ENCODE measurements around the gene NAA10. TPM values are rescaled to one million over a fixed set of nuclear protein-coding genes. Genes with fewer than 3 reads are reported as not detected.
A peak's percentile ranks its signal among the peaks of the same experiment; 100 is the strongest.
"Not testable (repeated sequence)": the region's sequence is repeated elsewhere in the genome, so short reads cannot be mapped to it uniquely, and the experiment has no call there.

The NAA10 gene
- polyA plus RNA-seq (2012; ENCODE audit: insufficient read depth, insufficient read length) = 188 TPM

- no peak for DNase-seq (ENCODE audit: low read depth, low spot score)
- H3K4me3 ChIP-seq (ENCODE audit: low read length) = peak within 1 kb of the TSS; percentile 63
Observed at GRCh38 chrX:153934762-153935325, at the start of gene NAA10. Gene NAA10, minus strand, starts transcription at chrX:153935037. Its CDS starts 133 bp downstream, at chrX:153934904.

GRCh38 chrX:153983321-153983801 is 48.5 kb upstream of the NAA10 start:
- DNase-seq (ENCODE audit: low read depth, low spot score) = no peak
- no peak overlapping the region for H3K4me3 ChIP-seq (ENCODE audit: low read length)

GRCh38 chrX:153981771-153982533 is 47.1 kb upstream of the NAA10 start:
- H3K4me3 ChIP-seq (ENCODE audit: low read length) = peak overlapping the region; percentile 25
- DNase-seq (ENCODE audit: low read depth, low spot score) = peak; percentile 92

- DNase-seq (ENCODE audit: low read depth, low spot score) = no peak
- peak overlapping the region; percentile 25 for H3K4me3 ChIP-seq (ENCODE audit: low read length)
Observed at GRCh38 chrX:153981231-153981630, 46.4 kb upstream of the NAA10 start.

- not testable (repeated sequence) for H3K4me3 ChIP-seq (ENCODE audit: low read length); DNase-seq (ENCODE audit: low read depth, low spot score)
Observed at GRCh38 chrX:153980394-153980793, 45.6 kb upstream of the NAA10 start.

GRCh38 chrX:153974726-153975286 is 40.0 kb upstream of the NAA10 start:
- no peak for DNase-seq (ENCODE audit: low read depth, low spot score)
- H3K4me3 ChIP-seq (ENCODE audit: low read length) = no peak overlapping the region

- DNase-seq (ENCODE audit: low read depth, low spot score) = no peak
- peak overlapping the region; percentile 68 for H3K4me3 ChIP-seq (ENCODE audit: low read length)
Observed at GRCh38 chrX:153974003-153974725, 39.3 kb upstream of the NAA10 start.

GRCh38 chrX:153973127-153974002 is 38.5 kb upstream of the NAA10 start:
- peak overlapping the region; percentile 68 for H3K4me3 ChIP-seq (ENCODE audit: low read length)
- DNase-seq (ENCODE audit: low read depth, low spot score) = no peak

GRCh38 chrX:153972368-153973126 is 37.7 kb upstream of the NAA10 start, which contains the start of gene TMEM187:
Gene TMEM187, plus strand, starts transcription at chrX:153972754. Its CDS starts 9,309 bp downstream, at chrX:153982063.
- DNase-seq (ENCODE audit: low read depth, low spot score) = peak; percentile 93
- H3K4me3 ChIP-seq (ENCODE audit: low read length) = peak within 1 kb of the TSS; percentile 81

- peak within 1 kb of the TSS; percentile 81 for H3K4me3 ChIP-seq (ENCODE audit: low read length)
- DNase-seq (ENCODE audit: low read depth, low spot score) = peak; percentile 83
Observed at GRCh38 chrX:153971450-153972367, 36.9 kb upstream of the NAA10 start, which contains the start of gene HCFC1. Gene HCFC1, minus strand, starts transcription at chrX:153971818. Its CDS starts 978 bp downstream, at chrX:153970840.

- peak overlapping the region; percentile 81 for H3K4me3 ChIP-seq (ENCODE audit: low read length)
- DNase-seq (ENCODE audit: low read depth, low spot score) = peak; percentile 80
Observed at GRCh38 chrX:153971124-153971449, 36.2 kb upstream of the NAA10 start.

- DNase-seq (ENCODE audit: low read depth, low spot score) = peak; percentile 80
- peak overlapping the region; percentile 81 for H3K4me3 ChIP-seq (ENCODE audit: low read length)
Observed at GRCh38 chrX:153970357-153971123, 35.7 kb upstream of the NAA10 start.

GRCh38 chrX:153969904-153970356 is 35.1 kb upstream of the NAA10 start:
- no peak for DNase-seq (ENCODE audit: low read depth, low spot score)
- peak overlapping the region; percentile 81 for H3K4me3 ChIP-seq (ENCODE audit: low read length)

- DNase-seq (ENCODE audit: low read depth, low spot score) = no peak
- H3K4me3 ChIP-seq (ENCODE audit: low read length) = peak overlapping the region; percentile 81
Observed at GRCh38 chrX:153969125-153969903, 34.5 kb upstream of the NAA10 start.

- peak overlapping the region; percentile 81 for H3K4me3 ChIP-seq (ENCODE audit: low read length)
- DNase-seq (ENCODE audit: low read depth, low spot score) = peak; percentile 77
Observed at GRCh38 chrX:153968754-153969124, 33.9 kb upstream of the NAA10 start.
